Tibial artery (tissue), 4 donors: Measurements from ENCODE around the gene CRYM.

Experiments used
- DNase-seq, 2 donors: peaks; one replicate each; pipeline ENCODE4 v3.0.0-alpha.2; 2019
- H3K27ac ChIP-seq, 2 donors: fragments of 200-600 bp; sonication (generic) in 1 of 2; 1 replicate in 1 of 2; 2 replicates in 1 of 2; pipeline ENCODE4 v1.5.1; 2018 to 2019; ENCODE audit warnings: mild to moderate bottlenecking in 1 of 2
- H3K27me3 ChIP-seq, 2 donors: fragments of 200-600 bp; sonication (generic) in 1 of 2; one replicate each; pipeline versions ENCODE4 v1.5.1 to v1.6.0; 2016 to 2019
- H3K36me3 ChIP-seq, 3 donors: fragments of 200-600 bp; sonication (generic) in 2 of 3; one replicate each; pipeline ENCODE4 v1.5.1; 2016 to 2019; ENCODE audit warnings: mild to moderate bottlenecking in 2 of 3
- H3K4me1 ChIP-seq, 4 donors: fragments of 200-600 bp; sonication (generic) in 2 of 4; 1 replicate in 3 of 4; 2 replicates in 1 of 4; pipeline ENCODE4 v1.5.1; 2016 to 2019
- H3K4me3 ChIP-seq, 2 donors: fragments of 200-600 bp; sonication (generic) in 1 of 2; 1 replicate in 1 of 2; 2 replicates in 1 of 2; pipeline ENCODE4 v1.5.1; 2018 to 2019; ENCODE audit warnings: mild to moderate bottlenecking in 2 of 2
- H3K9me3 ChIP-seq, 3 donors: fragments of 200-600 bp; sonication (generic) in 1 of 3; one replicate each; pipeline ENCODE4 v1.5.1; 2016 to 2019
- CTCF ChIP-seq, 2 experiments: fragments of 200-600 bp in 1 of 2; fragments of 450-650 bp in 1 of 2; IDR thresholded peaks; one replicate each; pipeline ENCODE4 v1.5.1; 2017 to 2019; ENCODE audit warnings: antibody characterized with exemption in 2 of 2, mild to moderate bottlenecking in 1 of 2, moderate library complexity in 1 of 2
- intact Hi-C: fragments of 100-400 bp; cut with DNase I; formaldehyde crosslinking; loops from one replicate; pipeline ENCODE4 v1.15.0; 2023; ENCODE audit warnings: low total_unique reads

Gene CRYM

DNA sequence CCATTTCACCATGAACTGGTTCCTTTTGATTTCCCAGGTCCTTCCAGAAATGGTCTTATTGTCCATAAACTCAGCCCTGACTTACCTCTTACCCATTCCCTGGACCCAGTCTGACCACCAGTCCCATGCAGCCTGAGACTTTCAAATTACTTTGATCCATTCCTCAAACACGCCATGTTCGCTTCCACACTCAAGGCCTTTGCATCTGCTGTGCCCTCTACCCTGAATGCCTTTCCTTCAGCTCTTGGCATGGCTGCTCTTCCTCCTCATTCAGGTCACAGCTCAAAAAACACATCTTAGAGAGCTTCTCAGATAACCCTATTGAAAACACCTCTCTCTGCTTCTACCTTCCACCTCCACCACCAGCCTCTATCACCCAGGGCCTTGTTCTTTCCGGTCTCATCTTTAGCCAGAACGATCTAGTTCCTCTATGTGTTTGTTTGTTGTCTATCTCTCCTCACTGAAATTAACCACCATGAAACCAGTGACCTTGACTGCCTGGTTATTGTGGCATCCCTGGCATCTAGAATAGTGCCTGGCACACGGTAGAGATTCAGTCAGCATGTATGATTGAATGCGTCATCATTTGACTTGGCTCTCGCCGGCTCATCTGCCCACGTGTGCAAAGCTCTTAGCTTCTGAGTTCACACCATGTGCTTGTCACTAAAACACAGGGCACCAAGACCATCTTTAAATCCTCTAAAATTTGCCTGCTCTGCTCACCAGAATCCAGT, 12.8 kb downstream of the CRYM start:
- Histone ChIP-seq H3K9me3 (no peaks in the 10 kb centered on the region), H3K36me3 (no peaks in the 10 kb centered on the region), H3K4me1 (peaks cover 0 to 7% (median 0%) of the 10 kb centered on the region in 4 donors), H3K4me3 (no peak overlapping the region), H3K27ac (no peak overlapping the region), H3K27me3 (no peaks in the 10 kb centered on the region)
- no peak for TF ChIP-seq CTCF (IDR thresholded peaks at IDR 0.05)
- intact Hi-C loops, result no loop called here
- no peak for DNase-seq

DNA sequence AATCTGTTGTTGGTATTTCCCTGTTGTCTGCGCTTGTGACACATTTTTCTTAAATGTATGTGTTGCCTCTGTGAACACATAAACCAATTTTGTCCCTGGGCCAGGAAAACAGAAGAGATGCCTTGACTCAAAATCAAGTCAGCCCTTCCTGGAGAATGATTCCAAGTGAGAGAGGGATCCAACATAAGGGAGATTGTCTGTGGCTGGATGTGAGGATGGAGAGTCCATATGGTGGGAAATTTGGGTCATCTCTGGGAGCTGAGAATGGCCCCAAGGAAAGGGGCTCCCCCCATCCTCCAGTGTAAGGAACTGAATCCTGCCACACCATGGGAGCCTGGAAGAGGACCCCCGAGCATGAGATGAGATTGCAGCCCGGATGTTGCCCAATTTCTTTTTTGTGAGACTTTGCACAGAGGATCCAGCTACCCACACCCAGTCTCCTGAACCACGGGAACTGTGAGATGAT, 13.5 kb downstream of the CRYM start:
- Histone ChIP-seq H3K27me3 (no peaks in the 10 kb centered on the region), H3K4me1 (peaks cover 0 to 7% (median 0%) of the 10 kb centered on the region in 4 donors), H3K27ac (no peak overlapping the region), H3K36me3 (no peaks in the 10 kb centered on the region), H3K9me3 (no peaks in the 10 kb centered on the region), H3K4me3 (no peak overlapping the region)
- intact Hi-C loops, result no loop called here
- TF ChIP-seq CTCF (IDR thresholded peaks at IDR 0.05), result no peak
- DNase-seq, result no peak

DNA sequence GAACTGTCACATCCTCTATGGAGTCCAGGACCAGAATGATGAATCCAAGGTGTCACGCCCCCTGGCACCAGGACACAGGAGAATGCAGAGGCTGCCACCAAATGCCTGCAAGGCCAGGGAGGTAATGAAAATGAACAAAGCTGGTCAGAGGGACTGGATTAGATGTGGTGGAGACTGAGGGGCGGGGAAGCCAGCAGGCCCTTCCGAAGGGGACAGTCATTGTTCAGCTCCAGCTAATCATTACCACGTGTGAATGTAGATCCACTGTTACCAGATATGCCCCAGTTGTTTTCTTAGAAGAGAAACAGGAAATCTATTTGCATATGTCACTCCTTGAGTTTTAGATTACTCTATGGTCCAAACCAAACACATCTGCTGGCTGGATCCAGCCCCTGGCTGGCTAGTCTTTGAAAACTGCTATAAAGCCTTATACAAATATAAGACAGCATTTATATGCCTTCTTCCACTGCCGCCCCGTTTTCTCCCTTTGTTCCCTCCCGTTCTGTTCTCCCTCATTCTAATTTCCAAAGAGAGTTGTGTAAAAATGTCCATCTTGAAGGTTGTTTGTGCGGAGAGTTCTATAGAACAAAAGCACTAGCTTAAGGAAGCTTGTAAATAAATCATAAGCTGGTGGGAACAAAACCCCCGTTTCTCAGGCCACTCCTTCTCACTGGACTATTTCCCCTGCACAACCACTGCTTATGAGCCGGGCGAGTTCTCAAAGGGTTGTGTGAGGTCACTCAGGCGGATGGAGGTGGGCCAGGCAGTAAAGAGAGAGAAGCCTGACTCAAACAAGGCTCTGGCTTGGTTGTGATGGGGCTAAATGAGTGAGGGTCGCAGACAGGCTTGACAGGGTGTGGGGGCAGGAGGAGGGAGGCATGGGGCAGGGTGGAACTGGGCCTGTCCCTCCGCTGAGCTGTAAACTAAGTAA, 14.2 kb downstream of the CRYM start:
- Histone ChIP-seq H3K4me1 (peaks cover 0 to 7% (median 0%) of the 10 kb centered on the region in 4 donors), H3K4me3 (no peak overlapping the region), H3K36me3 (no peaks in the 10 kb centered on the region), H3K9me3 (no peaks in the 10 kb centered on the region), H3K27ac (no peak overlapping the region), H3K27me3 (no peaks in the 10 kb centered on the region)
- TF ChIP-seq CTCF (IDR thresholded peaks at IDR 0.05), result no peak
- DNase-seq, result no peak
- intact Hi-C loops, result no loop called here

- no peak overlapping the region for H3K27ac ChIP-seq
- H3K4me1 ChIP-seq, result peaks cover 0 to 7% (median 0%) of the 10 kb centered on the region in 4 donors
- H3K27me3 ChIP-seq, result no peaks in the 10 kb centered on the region
These were observed 15.1 kb downstream of the CRYM start for GRCh38 chr16:21262779-21263639.

More at GRCh38 chr16:21262779-21263639, 15.1 kb downstream of the CRYM start:
- Histone ChIP-seq H3K9me3 (no peaks in the 10 kb centered on the region), H3K36me3 (no peaks in the 10 kb centered on the region), H3K4me3 (no peak overlapping the region)
- no peak for DNase-seq
- TF ChIP-seq CTCF (IDR thresholded peaks at IDR 0.05), result no peak
- intact Hi-C loops, result no loop called here
